ENCODE results near the gene UGT1A7.

UGT1A7 gene

DNA sequence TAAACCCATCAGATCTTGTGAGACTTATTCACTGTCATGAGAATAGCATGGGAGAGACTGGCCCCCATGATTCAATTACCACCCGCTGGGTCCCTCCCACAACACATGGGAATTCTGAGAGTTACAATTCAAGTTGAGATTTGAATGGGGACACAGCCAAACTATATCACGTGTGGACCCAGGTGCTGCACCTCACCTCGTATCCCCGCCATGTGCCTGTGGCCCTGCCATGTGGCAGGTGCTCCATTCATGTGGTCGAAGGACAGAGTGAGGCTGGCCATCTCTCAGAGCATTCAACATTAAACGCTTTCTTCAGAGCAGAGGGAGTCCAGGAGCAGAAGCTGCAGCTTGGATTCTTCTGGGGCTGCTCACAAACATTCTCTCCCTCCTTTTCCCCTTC, 128.7 kb downstream of the UGT1A7 start:
- Histone ChIP-seq H3K23ac (ENCODE audit: low read length) (no peak overlapping the region), H3K79me2 (ENCODE audit: control insufficient read depth, insufficient read depth, low read length) (no peaks in the 10 kb centered on the region), H2AK5ac (ENCODE audit: low read length) (no peak overlapping the region), H3K4ac (ENCODE audit: low read depth, low read length) (no peak overlapping the region), H3K18ac (ENCODE audit: low read length) (no peak overlapping the region), H4K8ac (ENCODE audit: low read depth, low read length) (no peak overlapping the region), H3K4me1 (ENCODE audit: control insufficient read depth, low read depth, low read length) (no peaks in the 10 kb centered on the region), H2BK15ac (replicated peaks; ENCODE audit: low read depth) (no peak overlapping the region), H3K9ac (ENCODE audit: low read length) (no peak overlapping the region), H2BK120ac (ENCODE audit: low read depth, low read length) (no peak overlapping the region), H3K27me3 (ENCODE audit: insufficient read depth, low read length, poor library complexity) (no peaks in the 10 kb centered on the region), H3K27ac (ENCODE audit: low read depth, low read length) (no peak overlapping the region), H3K79me1 (ENCODE audit: low read length) (no peaks in the 10 kb centered on the region), H3K4me3 (ENCODE audit: low read length) (no peak overlapping the region), H3K36me3 (ENCODE audit: control insufficient read depth, insufficient read depth, low read length) (no peaks in the 10 kb centered on the region), H4K5ac (ENCODE audit: low read length) (no peak overlapping the region), H3K56ac (ENCODE audit: low read length) (no peak overlapping the region), H2BK5ac (ENCODE audit: low read length) (no peak overlapping the region), H3K4me2 (ENCODE audit: low read length) (no peak overlapping the region)
- DNase-seq, result no peak
- WGBS (ENCODE audit: extremely low coverage, insufficient coverage, low lambda C conversion rate), result no CpG with 5 or more reads among the region's 6 CpGs

DNA sequence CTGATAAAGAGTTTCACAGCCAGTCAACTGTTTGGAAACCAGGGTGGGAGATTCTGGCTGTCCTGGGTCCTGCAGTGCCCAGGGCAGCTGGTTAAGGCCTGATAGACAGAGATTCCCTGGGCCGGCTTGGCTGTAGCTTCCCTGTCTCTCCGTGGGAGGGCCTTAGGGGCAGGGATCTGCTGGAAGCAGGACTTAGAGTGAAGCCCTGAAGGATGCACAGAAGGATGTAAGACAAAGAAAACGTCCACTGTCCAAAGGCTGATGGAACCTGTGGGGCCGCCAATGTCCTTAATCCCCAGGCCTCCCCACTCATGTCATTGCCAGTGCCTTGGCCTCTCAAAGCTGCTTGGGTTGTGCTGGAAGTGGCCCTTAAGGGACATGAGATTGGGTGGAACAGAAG, 129.4 kb downstream of the UGT1A7 start:
- no peak for DNase-seq

DNA sequence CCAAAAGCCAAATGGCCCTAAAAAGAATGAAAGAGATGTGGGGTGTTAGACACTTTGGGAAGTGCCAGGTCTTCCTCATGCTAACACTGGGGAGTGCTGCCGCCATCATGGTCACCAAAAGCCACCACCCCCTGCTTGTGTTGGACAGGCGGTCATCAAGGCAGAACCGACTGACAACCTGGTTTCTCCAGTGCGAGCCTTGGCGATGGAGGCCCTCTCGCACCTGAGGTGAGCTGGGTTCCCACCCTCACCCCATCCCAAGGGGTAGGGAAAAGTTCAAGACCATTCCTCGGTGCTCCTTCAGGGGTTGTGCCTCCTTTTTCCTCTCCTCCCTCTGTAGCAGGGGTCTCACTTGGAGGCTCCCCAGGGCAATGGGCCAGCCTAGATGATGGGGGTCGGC, 130.0 kb downstream of the UGT1A7 start:
- no peak overlapping the region for H3K4ac ChIP-seq (ENCODE audit: low read depth, low read length)
- no peak overlapping the region for H2BK15ac ChIP-seq (replicated peaks; ENCODE audit: low read depth)
- H3K9ac ChIP-seq (ENCODE audit: low read length), result no peak overlapping the region
- no peak overlapping the region for H2BK5ac ChIP-seq (ENCODE audit: low read length)
- no CpG with 5 or more reads among the region's 8 CpGs for WGBS (ENCODE audit: extremely low coverage, insufficient coverage, low lambda C conversion rate)
- no peak overlapping the region for H4K8ac ChIP-seq (ENCODE audit: low read depth, low read length)
- no peak overlapping the region for H2BK120ac ChIP-seq (ENCODE audit: low read depth, low read length)
- H3K23ac ChIP-seq (ENCODE audit: low read length), result no peak overlapping the region
- H2AK5ac ChIP-seq (ENCODE audit: low read length), result no peak overlapping the region
- no peaks in the 10 kb centered on the region for H3K4me1 ChIP-seq (ENCODE audit: control insufficient read depth, low read depth, low read length)
- no peak overlapping the region for H3K4me3 ChIP-seq (ENCODE audit: low read length)
- H3K27me3 ChIP-seq (ENCODE audit: insufficient read depth, low read length, poor library complexity), result no peaks in the 10 kb centered on the region
- H4K5ac ChIP-seq (ENCODE audit: low read length), result no peak overlapping the region
- no peaks in the 10 kb centered on the region for H3K36me3 ChIP-seq (ENCODE audit: control insufficient read depth, insufficient read depth, low read length)
- H3K79me1 ChIP-seq (ENCODE audit: low read length), result no peaks in the 10 kb centered on the region
- H3K18ac ChIP-seq (ENCODE audit: low read length), result no peak overlapping the region
- no peaks in the 10 kb centered on the region for H3K79me2 ChIP-seq (ENCODE audit: control insufficient read depth, insufficient read depth, low read length)
- no peak overlapping the region for H3K4me2 ChIP-seq (ENCODE audit: low read length)
- no peak overlapping the region for H3K27ac ChIP-seq (ENCODE audit: low read depth, low read length)
- no peak for DNase-seq
- no peak overlapping the region for H3K56ac ChIP-seq (ENCODE audit: low read length)

More for the DNA sequence above, 129.4 kb downstream of the UGT1A7 start:
- no peak overlapping the region for H2BK120ac ChIP-seq (ENCODE audit: low read depth, low read length)
- no peaks in the 10 kb centered on the region for H3K27me3 ChIP-seq (ENCODE audit: insufficient read depth, low read length, poor library complexity)
- no peaks in the 10 kb centered on the region for H3K79me1 ChIP-seq (ENCODE audit: low read length)
- no CpG with 5 or more reads among the region's 4 CpGs for WGBS (ENCODE audit: extremely low coverage, insufficient coverage, low lambda C conversion rate)
- H3K9ac ChIP-seq (ENCODE audit: low read length), result no peak overlapping the region
- no peak overlapping the region for H2BK15ac ChIP-seq (replicated peaks; ENCODE audit: low read depth)
- no peak overlapping the region for H2AK5ac ChIP-seq (ENCODE audit: low read length)
- no peaks in the 10 kb centered on the region for H3K79me2 ChIP-seq (ENCODE audit: control insufficient read depth, insufficient read depth, low read length)
- no peak overlapping the region for H3K4me3 ChIP-seq (ENCODE audit: low read length)
- no peaks in the 10 kb centered on the region for H3K36me3 ChIP-seq (ENCODE audit: control insufficient read depth, insufficient read depth, low read length)
- no peak overlapping the region for H2BK5ac ChIP-seq (ENCODE audit: low read length)
- H3K4me2 ChIP-seq (ENCODE audit: low read length), result no peak overlapping the region
- no peak overlapping the region for H4K8ac ChIP-seq (ENCODE audit: low read depth, low read length)
- H3K4me1 ChIP-seq (ENCODE audit: control insufficient read depth, low read depth, low read length), result no peaks in the 10 kb centered on the region
- no peak overlapping the region for H4K5ac ChIP-seq (ENCODE audit: low read length)
- H3K27ac ChIP-seq (ENCODE audit: low read depth, low read length), result no peak overlapping the region
- H3K23ac ChIP-seq (ENCODE audit: low read length), result no peak overlapping the region
- H3K56ac ChIP-seq (ENCODE audit: low read length), result no peak overlapping the region
- H3K4ac ChIP-seq (ENCODE audit: low read depth, low read length), result no peak overlapping the region
- H3K18ac ChIP-seq (ENCODE audit: low read length), result no peak overlapping the region

DNA sequence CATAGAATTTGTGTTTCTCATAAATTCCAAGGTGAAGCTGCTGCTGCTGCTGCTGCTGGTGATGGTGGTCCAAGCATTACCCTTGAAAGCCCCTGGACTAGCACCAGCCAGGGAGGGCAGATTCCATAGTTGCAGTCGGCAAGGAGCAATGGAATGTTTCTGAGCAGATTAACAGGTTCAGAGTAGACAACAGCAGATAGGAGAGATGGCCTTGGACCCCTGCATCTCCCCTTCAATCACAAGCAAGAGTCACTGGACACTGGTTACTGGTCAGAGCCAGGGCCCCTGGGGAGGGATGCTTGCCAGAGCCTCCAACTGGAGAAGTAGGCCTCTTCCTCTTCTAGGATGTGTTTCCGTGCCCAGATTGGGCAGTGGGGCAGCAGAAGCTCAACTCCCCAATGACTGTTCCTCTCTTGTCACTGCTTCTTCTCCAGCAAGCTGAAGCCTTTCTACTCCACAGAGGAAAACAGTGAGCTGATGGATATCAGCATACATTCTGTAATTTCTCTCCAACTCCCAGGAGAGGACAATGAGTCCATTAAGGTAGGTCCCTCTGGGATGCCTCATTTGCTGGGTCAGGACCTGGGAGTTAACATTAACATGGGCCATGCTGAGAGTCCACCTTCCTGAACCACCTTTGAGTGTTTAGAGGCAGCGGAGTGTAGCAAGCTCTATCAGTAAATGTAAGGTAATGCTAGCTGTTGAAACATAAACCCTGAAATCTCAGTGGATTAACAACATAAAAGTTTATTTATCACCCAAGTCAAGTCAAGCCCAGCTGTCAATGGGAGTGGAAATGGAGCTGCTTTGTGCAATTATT, 131.7 kb downstream of the UGT1A7 start:
- H4K8ac ChIP-seq (ENCODE audit: low read depth, low read length), result no peak overlapping the region
- H3K4ac ChIP-seq (ENCODE audit: low read depth, low read length), result no peak overlapping the region
- no peak overlapping the region for H4K5ac ChIP-seq (ENCODE audit: low read length)
- no peak overlapping the region for H3K4me3 ChIP-seq (ENCODE audit: low read length)
- no peak overlapping the region for H2BK5ac ChIP-seq (ENCODE audit: low read length)
- WGBS (ENCODE audit: extremely low coverage, insufficient coverage, low lambda C conversion rate), result no CpG with 5 or more reads among the region's 3 CpGs
- no peak for DNase-seq
- no peak overlapping the region for H3K4me2 ChIP-seq (ENCODE audit: low read length)
- no peak overlapping the region for H3K23ac ChIP-seq (ENCODE audit: low read length)
- H2BK120ac ChIP-seq (ENCODE audit: low read depth, low read length), result no peak overlapping the region
- no peak overlapping the region for H2BK15ac ChIP-seq (replicated peaks; ENCODE audit: low read depth)
- H3K36me3 ChIP-seq (ENCODE audit: control insufficient read depth, insufficient read depth, low read length), result no peaks in the 10 kb centered on the region
- H3K9ac ChIP-seq (ENCODE audit: low read length), result no peak overlapping the region
- no peak overlapping the region for H2AK5ac ChIP-seq (ENCODE audit: low read length)
- no peaks in the 10 kb centered on the region for H3K79me2 ChIP-seq (ENCODE audit: control insufficient read depth, insufficient read depth, low read length)
- no peak overlapping the region for H3K18ac ChIP-seq (ENCODE audit: low read length)
- H3K56ac ChIP-seq (ENCODE audit: low read length), result no peak overlapping the region
- no peaks in the 10 kb centered on the region for H3K27me3 ChIP-seq (ENCODE audit: insufficient read depth, low read length, poor library complexity)
- no peak overlapping the region for H3K27ac ChIP-seq (ENCODE audit: low read depth, low read length)
- H3K79me1 ChIP-seq (ENCODE audit: low read length), result no peaks in the 10 kb centered on the region
- H3K4me1 ChIP-seq (ENCODE audit: control insufficient read depth, low read depth, low read length), result no peaks in the 10 kb centered on the region

- Histone ChIP-seq H3K4me1 (ENCODE audit: control insufficient read depth, low read depth, low read length) (no peaks in the 10 kb centered on the region), H2BK5ac (ENCODE audit: low read length) (no peak overlapping the region), H4K8ac (ENCODE audit: low read depth, low read length) (no peak overlapping the region), H3K27me3 (ENCODE audit: insufficient read depth, low read length, poor library complexity) (no peaks in the 10 kb centered on the region), H2BK15ac (replicated peaks; ENCODE audit: low read depth) (no peak overlapping the region), H4K5ac (ENCODE audit: low read length) (no peak overlapping the region), H3K4me3 (ENCODE audit: low read length) (no peak overlapping the region), H3K9ac (ENCODE audit: low read length) (no peak overlapping the region), H3K36me3 (ENCODE audit: control insufficient read depth, insufficient read depth, low read length) (no peaks in the 10 kb centered on the region), H3K27ac (ENCODE audit: low read depth, low read length) (no peak overlapping the region), H3K4me2 (ENCODE audit: low read length) (no peak overlapping the region), H3K4ac (ENCODE audit: low read depth, low read length) (no peak overlapping the region), H2BK120ac (ENCODE audit: low read depth, low read length) (no peak overlapping the region), H3K23ac (ENCODE audit: low read length) (no peak overlapping the region), H3K56ac (ENCODE audit: low read length) (no peak overlapping the region), H2AK5ac (ENCODE audit: low read length) (no peak overlapping the region), H3K79me1 (ENCODE audit: low read length) (no peaks in the 10 kb centered on the region), H3K18ac (ENCODE audit: low read length) (no peak overlapping the region), H3K79me2 (ENCODE audit: control insufficient read depth, insufficient read depth, low read length) (no peaks in the 10 kb centered on the region)
- DNase-seq, result peak; percentile 33
- no CpG with 5 or more reads among the region's 2 CpGs for WGBS (ENCODE audit: extremely low coverage, insufficient coverage, low lambda C conversion rate)
Measured at GRCh38 chr2:233814056-233814835, 132.5 kb downstream of the UGT1A7 start.

All from mesendoderm (in vitro differentiated cells).